ENCODE data around the gene RNF217.

GRCh38 chr6:124937645-124938044, 24.6 kb upstream of the RNF217 start:
- TF ChIP-seq CTCF (IDR thresholded peaks at IDR 0.05) = no peak
- TF ChIP-seq POLR2A (IDR thresholded peaks at IDR 0.05) = no peak
